H9 (cell line): Measurements from ENCODE around the gene PLXNB1. TPM values are rescaled to one million over a fixed set of nuclear protein-coding genes. Genes with fewer than 3 reads are reported as not detected.

Experiments
- DNase-seq: peaks from one replicate; pipeline ENCODE4 v3.0.0-alpha.2; 2017
- H2AFZ ChIP-seq: one replicate; pipeline ENCODE4 v1.6.1; 2013; ENCODE audit warnings: mild to moderate bottlenecking, low read length, control low read depth, moderate library complexity
- H2AK5ac ChIP-seq: 2 replicates; pipeline ENCODE4 v1.6.1; 2013; ENCODE audit warnings: low read length, control low read depth, mixed read lengths; ENCODE audit not compliant: insufficient read length
- H2BK120ac ChIP-seq: one replicate; pipeline ENCODE4 v1.6.1; 2013; ENCODE audit warnings: low read depth, mild to moderate bottlenecking, low read length, control low read depth, inconsistent platforms; ENCODE audit not compliant: poor library complexity, severe bottlenecking
- H2BK12ac ChIP-seq: 2 replicates; pipeline ENCODE4 v1.6.1; 2013; ENCODE audit warnings: low read length, control low read depth, mixed read lengths, low read depth; ENCODE audit not compliant: insufficient read length
- H2BK15ac ChIP-seq: 2 replicates; pipeline ENCODE4 v1.6.1; 2013; ENCODE audit warnings: low read depth, low read length, control low read depth
- H2BK20ac ChIP-seq: one replicate; pipeline ENCODE4 v1.6.1; 2013; ENCODE audit warnings: low read depth, mild to moderate bottlenecking, low read length, control low read depth, inconsistent platforms; ENCODE audit not compliant: poor library complexity, severe bottlenecking
- H2BK5ac ChIP-seq: 2 replicates; pipeline ENCODE4 v1.6.1; 2013; ENCODE audit warnings: low read length, control low read depth, mixed read lengths; ENCODE audit not compliant: insufficient read length
- H3K14ac ChIP-seq: 2 replicates; pipeline ENCODE4 v1.6.1; 2013; ENCODE audit warnings: low read length, control low read depth; ENCODE audit not compliant: insufficient read depth
- H3K18ac ChIP-seq: 2 replicates; pipeline ENCODE4 v1.6.1; 2013; ENCODE audit warnings: low read depth, mild to moderate bottlenecking, mixed read lengths, low read length, control low read depth; ENCODE audit not compliant: insufficient read length
- H3K23ac ChIP-seq: 2 replicates; pipeline ENCODE4 v1.6.1; 2013; ENCODE audit warnings: low read length, control low read depth, mixed read lengths, low read depth; ENCODE audit not compliant: insufficient read length
- H3K23me2 ChIP-seq: 2 replicates; pipeline ENCODE4 v1.6.1; 2013; ENCODE audit warnings: low read depth, mild to moderate bottlenecking, mixed read lengths, low read length, control low read depth; ENCODE audit not compliant: insufficient read length, poor library complexity, severe bottlenecking
- H3K27ac ChIP-seq: 2 replicates; pipeline ENCODE4 v1.5.1; 2013; ENCODE audit warnings: low read length, control low read depth, mixed read lengths, low read depth; ENCODE audit not compliant: insufficient read length
- H3K27me3 ChIP-seq: 2 replicates; pipeline ENCODE4 v1.6.1; 2013; ENCODE audit warnings: low read length, control low read depth, inconsistent platforms; ENCODE audit not compliant: insufficient read depth
- H3K4ac ChIP-seq: 2 replicates; pipeline ENCODE4 v1.6.1; 2013; ENCODE audit warnings: low read depth, mild to moderate bottlenecking, control low read depth, inconsistent platforms, low read length, moderate library complexity
- H3K4me1 ChIP-seq: 2 replicates; pipeline ENCODE4 v1.6.1; 2013; ENCODE audit warnings: low read length, control low read depth, inconsistent platforms; ENCODE audit not compliant: insufficient read depth
- H3K4me2 ChIP-seq: 2 replicates; pipeline ENCODE4 v1.6.1; 2013; ENCODE audit warnings: low read length, control low read depth, mixed read lengths; ENCODE audit not compliant: insufficient read length, insufficient read depth
- H3K56ac ChIP-seq: 2 replicates; pipeline ENCODE4 v1.6.1; 2013; ENCODE audit warnings: low read depth, mild to moderate bottlenecking, mixed read lengths, low read length, control low read depth; ENCODE audit not compliant: insufficient read length
- H3K79me1 ChIP-seq: 2 replicates; pipeline ENCODE4 v1.6.1; 2013; ENCODE audit warnings: low read depth, mild to moderate bottlenecking, moderate library complexity, low read length, control low read depth, inconsistent platforms; ENCODE audit not compliant: insufficient read depth, poor library complexity, severe bottlenecking
- H3K79me2 ChIP-seq: 2 replicates; pipeline ENCODE4 v1.6.1; 2013; ENCODE audit warnings: low read length, control low read depth, inconsistent platforms; ENCODE audit not compliant: insufficient read depth
- H3K9ac ChIP-seq: 2 replicates; pipeline ENCODE4 v1.6.1; 2013; ENCODE audit warnings: low read length, control low read depth, mixed read lengths; ENCODE audit not compliant: insufficient read length; ENCODE audit errors: extremely low read depth
- H3K9me3 ChIP-seq: one replicate; pipeline ENCODE4 v1.6.1; 2013; ENCODE audit warnings: low read depth, low read length, inconsistent platforms; ENCODE audit not compliant: control insufficient read depth
- H3T11ph ChIP-seq: one replicate; pipeline ENCODE4 v1.6.1; 2013; ENCODE audit warnings: mild to moderate bottlenecking, low read length, control low read depth, inconsistent platforms
- H4K20me1 ChIP-seq: one replicate; pipeline ENCODE4 v1.6.1; 2013; ENCODE audit not compliant: control insufficient read depth, insufficient read length, insufficient read depth
- H4K5ac ChIP-seq: 2 replicates; pipeline ENCODE4 v1.6.1; 2013; ENCODE audit warnings: low read depth, mild to moderate bottlenecking, mixed read lengths, low read length, control low read depth; ENCODE audit not compliant: insufficient read length
- H4K8ac ChIP-seq: replicated peaks from 2 replicates; pipeline ENCODE4 v1.6.1; 2013; ENCODE audit warnings: low read length, control low read depth, mixed read lengths, low read depth; ENCODE audit not compliant: insufficient read length
- H4K91ac ChIP-seq: 2 replicates; pipeline ENCODE4 v1.6.1; 2013; ENCODE audit warnings: low read depth, mild to moderate bottlenecking, moderate library complexity, mixed read lengths, low read length, control low read depth; ENCODE audit not compliant: insufficient read length
- H3K27ac Mint-ChIP-seq, 3 experiments: 2 replicates in 2 of 3; 3 replicates in 1 of 3; pipeline ENCODE4 v1.8.0; 2020 to 2021; ENCODE audit warnings: mixed read lengths in 3 of 3, mild to moderate bottlenecking in 1 of 3, moderate library complexity in 1 of 3
- H3K27me3 Mint-ChIP-seq: 2 replicates; pipeline ENCODE4 v1.8.0; 2021; ENCODE audit warnings: low read depth, mild to moderate bottlenecking, moderate library complexity, mixed read lengths
- H3K36me3 Mint-ChIP-seq, 3 experiments: 2 replicates in 2 of 3; 3 replicates in 1 of 3; pipeline ENCODE4 v1.8.0; 2020 to 2021; ENCODE audit warnings: low read depth in 3 of 3, mixed read lengths in 3 of 3; ENCODE audit not compliant: insufficient read depth in 1 of 3
- H3K4me1 Mint-ChIP-seq, 2 experiments: 2 replicates each; pipeline ENCODE4 v1.8.0; 2020; ENCODE audit warnings: mixed read lengths in 2 of 2
- H3K4me3 Mint-ChIP-seq, 2 experiments: 2 replicates in 1 of 2; 3 replicates in 1 of 2; pipeline ENCODE4 v1.8.0; 2020 to 2021; ENCODE audit warnings: mild to moderate bottlenecking in 2 of 2, mixed read lengths in 2 of 2, moderate library complexity in 1 of 2
- H3K9me3 Mint-ChIP-seq, 2 experiments: 2 replicates in 1 of 2; 3 replicates in 1 of 2; pipeline ENCODE4 v1.8.0; 2020; ENCODE audit warnings: mild to moderate bottlenecking in 2 of 2, mixed read lengths in 2 of 2, moderate library complexity in 1 of 2
- WGBS: extraction: QIAGEN DNeasy Blood & Tissue Kit; methylation state at CpG from one replicate; pipeline ENCODE4 v1.1.7; 2013; ENCODE audit warnings: missing lambda C conversion rate, low lambda C conversion rate, mixed read lengths; ENCODE audit not compliant: insufficient read length; ENCODE audit errors: extremely low coverage; 5-methylcytosine and 5-hydroxymethylcytosine counted together
- total RNA-seq: library from RNA; stranded (reverse); gene quantifications from 2 replicates; pipeline ENCODE4 v1.2.1, GENCODE V29; 2021
- TF ChIP-seq, protein P1 (sequence below): fragments of 200-600 bp; sonication (generic); conservative IDR thresholded peaks from 3 replicates; pipeline ENCODE4 v1.8.0; 2021; ENCODE audit warnings: antibody characterized with exemption, mild to moderate bottlenecking

Gene PLXNB1
- total RNA-seq, 1 experiment from 2014 or later = 184 TPM

DNA sequence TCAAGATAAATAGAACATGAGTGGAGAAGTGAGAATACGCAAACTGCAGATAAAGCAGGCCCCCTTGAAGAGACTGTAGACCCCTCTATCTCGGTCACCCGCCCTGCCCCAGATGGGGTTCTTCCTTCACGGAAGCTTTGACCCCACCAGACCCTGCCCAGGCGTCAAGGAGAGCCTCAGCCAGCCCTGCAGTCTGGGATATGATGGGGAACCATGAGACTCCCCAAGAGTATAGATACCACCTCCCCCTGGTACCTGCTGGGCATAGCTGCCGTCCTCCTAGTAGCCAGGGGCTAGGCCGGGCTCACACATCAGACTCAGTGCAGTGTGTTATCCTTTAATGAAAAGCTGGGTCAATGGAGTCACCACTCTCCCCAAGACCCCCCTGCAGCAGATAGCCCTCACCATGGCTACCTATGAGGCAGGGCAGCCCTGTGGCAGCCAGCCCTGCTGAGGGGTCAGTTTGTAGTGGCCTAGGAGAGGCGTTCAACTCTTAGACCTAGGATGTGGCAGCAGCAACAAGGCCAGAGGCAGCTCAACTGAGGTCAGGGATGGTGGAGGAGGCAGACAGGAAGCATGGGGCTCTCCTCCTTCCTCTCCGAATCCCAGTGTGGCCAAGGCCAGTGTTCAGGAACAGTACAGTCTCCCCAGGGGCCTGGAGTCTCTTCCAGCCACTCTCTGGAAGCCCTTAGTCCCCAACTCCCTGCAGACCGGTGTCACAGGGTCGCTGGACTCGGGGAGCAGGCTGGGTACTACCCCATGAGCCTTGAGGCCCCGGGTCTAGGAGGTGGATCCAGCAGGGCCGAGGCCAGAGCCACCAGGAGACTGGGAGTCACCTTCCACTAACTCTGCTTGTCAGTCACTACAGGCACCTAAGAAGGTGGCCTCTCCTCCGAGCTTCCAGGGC is 26.1 kb downstream of the PLXNB1 start:
- no peak for DNase-seq
- no peak overlapping the region for H3K23ac ChIP-seq
- H3K4me2 ChIP-seq = no peak overlapping the region
- H3K4me1 ChIP-seq = 0 out of 2 replicates have a peak, but pooled peaks cover 2% of the 10 kb centered on the region
- H2AFZ ChIP-seq = no peak overlapping the region
- H3K18ac ChIP-seq = no peak overlapping the region
- H2BK5ac ChIP-seq = no peak overlapping the region
- H3K79me1 ChIP-seq = no peaks in the 10 kb centered on the region
- H3K9me3 Mint-ChIP-seq = no peaks in the 10 kb centered on the region
- no peak overlapping the region for H3K4ac ChIP-seq
- H3K4me3 Mint-ChIP-seq = no peak overlapping the region
- peaks cover 7 to 8% of the 10 kb centered on the region in 2 experiments for H3K4me1 Mint-ChIP-seq
- H3K23me2 ChIP-seq = no peaks in the 10 kb centered on the region
- no peak overlapping the region for H3K9ac ChIP-seq
- no peak overlapping the region for H3K27ac ChIP-seq
- H3K27ac Mint-ChIP-seq = no peak overlapping the region; a peak in 1 of 7 replicates
- H2BK12ac ChIP-seq = no peak overlapping the region
- no peak overlapping the region for H2AK5ac ChIP-seq
- H2BK20ac ChIP-seq = no peak overlapping the region
- H3K36me3 Mint-ChIP-seq = peaks cover 39 to 77% (median 59%) of the 10 kb centered on the region in 3 experiments
- no peak overlapping the region for H3K14ac ChIP-seq
- no peak overlapping the region for H4K91ac ChIP-seq
- no peaks in the 10 kb centered on the region for H4K20me1 ChIP-seq
- no peaks in the 10 kb centered on the region for H3K27me3 ChIP-seq
- TF ChIP-seq, protein P1, sequence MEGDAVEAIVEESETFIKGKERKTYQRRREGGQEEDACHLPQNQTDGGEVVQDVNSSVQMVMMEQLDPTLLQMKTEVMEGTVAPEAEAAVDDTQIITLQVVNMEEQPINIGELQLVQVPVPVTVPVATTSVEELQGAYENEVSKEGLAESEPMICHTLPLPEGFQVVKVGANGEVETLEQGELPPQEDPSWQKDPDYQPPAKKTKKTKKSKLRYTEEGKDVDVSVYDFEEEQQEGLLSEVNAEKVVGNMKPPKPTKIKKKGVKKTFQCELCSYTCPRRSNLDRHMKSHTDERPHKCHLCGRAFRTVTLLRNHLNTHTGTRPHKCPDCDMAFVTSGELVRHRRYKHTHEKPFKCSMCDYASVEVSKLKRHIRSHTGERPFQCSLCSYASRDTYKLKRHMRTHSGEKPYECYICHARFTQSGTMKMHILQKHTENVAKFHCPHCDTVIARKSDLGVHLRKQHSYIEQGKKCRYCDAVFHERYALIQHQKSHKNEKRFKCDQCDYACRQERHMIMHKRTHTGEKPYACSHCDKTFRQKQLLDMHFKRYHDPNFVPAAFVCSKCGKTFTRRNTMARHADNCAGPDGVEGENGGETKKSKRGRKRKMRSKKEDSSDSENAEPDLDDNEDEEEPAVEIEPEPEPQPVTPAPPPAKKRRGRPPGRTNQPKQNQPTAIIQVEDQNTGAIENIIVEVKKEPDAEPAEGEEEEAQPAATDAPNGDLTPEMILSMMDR = no peak
- no CpG with 5 or more reads among the region's 15 CpGs for WGBS
- no peak overlapping the region for H3K56ac ChIP-seq
- no peak overlapping the region for H4K5ac ChIP-seq
- H2BK15ac ChIP-seq = no peak overlapping the region
- no peaks in the 10 kb centered on the region for H3K9me3 ChIP-seq
- no peak overlapping the region for H3T11ph ChIP-seq
- no peaks in the 10 kb centered on the region for H3K79me2 ChIP-seq
- no peaks in the 10 kb centered on the region; the same call in none of the 2 replicates for H3K27me3 Mint-ChIP-seq
- H2BK120ac ChIP-seq = no peak overlapping the region
- H4K8ac ChIP-seq = no peak overlapping the region
